HFFc6 (cell line): Measurements from ENCODE around the gene CHST13. TPM values are rescaled to one million over a fixed set of nuclear protein-coding genes. Genes with fewer than 3 reads are reported as not detected.

Source experiments
- DNase-seq: peaks from one replicate; pipeline ENCODE4 v3.0.0-alpha.2; 2018
- H3K27ac Mint-ChIP-seq: 2 replicates; pipeline ENCODE4 v1.8.0; 2020; ENCODE audit warnings: mild to moderate bottlenecking, mixed read lengths
- H3K27me3 Mint-ChIP-seq: 2 replicates; pipeline ENCODE4 v1.8.0; 2021; ENCODE audit warnings: mild to moderate bottlenecking, moderate library complexity, mixed read lengths; ENCODE audit not compliant: insufficient read depth
- H3K36me3 Mint-ChIP-seq: 2 replicates; pipeline ENCODE4 v1.8.0; 2021; ENCODE audit warnings: low read depth, mixed read lengths
- H3K4me1 Mint-ChIP-seq: 2 replicates; pipeline ENCODE4 v1.8.0; 2020; ENCODE audit warnings: low read depth, mixed read lengths
- H3K4me3 Mint-ChIP-seq: 2 replicates; pipeline ENCODE4 v1.8.0; 2020; ENCODE audit warnings: mild to moderate bottlenecking, moderate library complexity, mixed read lengths
- H3K9me3 Mint-ChIP-seq: 2 replicates; pipeline ENCODE4 v1.8.0; 2020; ENCODE audit warnings: mild to moderate bottlenecking, mixed read lengths
- CTCF ChIP-seq: fragments of 200-600 bp; sonication (generic); IDR thresholded peaks from 2 replicates; pipeline ENCODE4 v1.5.0; 2021; ENCODE audit warnings: antibody characterized with exemption, mild to moderate bottlenecking
- total RNA-seq, 6 experiments: library from RNA; stranded (reverse); fragmentation: NEBNext Ultra II Directional; extraction: Animal tissue kit (Norgen Biotek cat#: 25700); gene quantifications; 2 replicates in 1 of 6; 3 replicates in 5 of 6; pipeline ENCODE4 v1.2.3, GENCODE V29; 2021

The CHST13 gene
- total RNA-seq, 6 experiments from 2014 or later: not detected

GRCh38 chr3:126477061-126477380 is 46.9 kb upstream of the CHST13 start:
- H3K9me3 Mint-ChIP-seq: no peaks in the 10 kb centered on the region
- peaks cover 4% of the 10 kb centered on the region for H3K27me3 Mint-ChIP-seq
- H3K36me3 Mint-ChIP-seq: peaks cover 13% of the 10 kb centered on the region
- DNase-seq: no peak
- H3K4me1 Mint-ChIP-seq: peaks cover 38% of the 10 kb centered on the region
- peak overlapping the region; percentile 60 for H3K4me3 Mint-ChIP-seq
- peak overlapping the region; percentile 22; the same call in 1 of the 2 replicates for H3K27ac Mint-ChIP-seq
- TF ChIP-seq CTCF: no peak

- Mint-ChIP-seq H3K27ac (no peak overlapping the region), H3K36me3 (peaks cover 4% of the 10 kb centered on the region), H3K4me3 (no peak overlapping the region), H3K4me1 (peaks cover 21% of the 10 kb centered on the region), H3K27me3 (peaks cover 7% of the 10 kb centered on the region), H3K9me3 (no peaks in the 10 kb centered on the region)
- no peak for TF ChIP-seq CTCF
- no peak for DNase-seq
Observed at GRCh38 chr3:126478581-126479310, 45.2 kb upstream of the CHST13 start.

DNA sequence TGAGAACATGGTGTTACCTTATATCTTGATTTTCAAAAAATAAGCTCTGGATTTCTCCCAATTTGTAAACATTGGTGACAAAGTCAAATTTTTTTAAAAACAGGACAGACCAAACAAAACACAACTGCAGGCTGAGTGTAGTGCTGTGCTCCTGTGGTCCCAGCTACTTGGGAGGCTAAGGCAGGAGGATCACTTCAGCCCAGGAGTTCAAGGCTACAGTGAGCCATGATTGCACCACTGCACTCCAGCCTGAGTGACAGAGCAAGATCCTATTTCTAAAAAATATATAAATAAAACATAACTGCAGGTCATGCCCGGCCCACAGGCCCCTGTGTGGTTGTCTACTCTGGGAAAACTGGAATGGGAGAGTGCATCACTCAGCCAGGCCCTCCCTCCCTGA is 44.3 kb upstream of the CHST13 start:
- H3K4me1 Mint-ChIP-seq: peaks cover 12% of the 10 kb centered on the region
- H3K27me3 Mint-ChIP-seq: peaks cover 13% of the 10 kb centered on the region
- H3K27ac Mint-ChIP-seq: no peak overlapping the region
- H3K9me3 Mint-ChIP-seq: no peaks in the 10 kb centered on the region
- no peak for TF ChIP-seq CTCF
- peaks cover 1% of the 10 kb centered on the region for H3K36me3 Mint-ChIP-seq
- H3K4me3 Mint-ChIP-seq: no peak overlapping the region
- no peak for DNase-seq

GRCh38 chr3:126480206-126480605 is 43.7 kb upstream of the CHST13 start:
- TF ChIP-seq CTCF: no peak
- no peaks in the 10 kb centered on the region for H3K36me3 Mint-ChIP-seq
- peaks cover 11% of the 10 kb centered on the region for H3K4me1 Mint-ChIP-seq
- no peak overlapping the region for H3K27ac Mint-ChIP-seq
- H3K27me3 Mint-ChIP-seq: peaks cover 18% of the 10 kb centered on the region
- no peak for DNase-seq
- H3K4me3 Mint-ChIP-seq: no peak overlapping the region
- H3K9me3 Mint-ChIP-seq: no peaks in the 10 kb centered on the region

DNA sequence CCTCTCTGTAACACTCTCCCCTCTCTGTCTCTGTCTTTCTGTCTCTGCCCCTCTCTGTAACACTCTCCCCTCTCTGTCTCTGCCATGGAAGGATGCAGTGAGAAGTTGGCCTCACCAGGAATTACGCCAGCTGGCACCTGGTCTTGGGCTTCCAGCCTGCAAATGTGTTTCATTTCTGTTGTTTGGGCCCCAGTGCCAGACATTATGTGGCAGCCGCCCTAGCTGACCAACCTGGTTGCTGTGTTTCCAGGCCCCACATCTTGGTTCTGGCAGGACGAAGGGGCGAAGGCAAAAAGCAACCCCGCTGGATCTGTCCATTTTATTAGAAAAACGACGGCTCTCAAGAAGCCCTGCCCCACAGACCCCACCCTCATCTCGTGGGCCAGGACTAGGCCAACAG is 43.1 kb upstream of the CHST13 start:
- H3K27ac Mint-ChIP-seq: no peak overlapping the region
- H3K9me3 Mint-ChIP-seq: no peaks in the 10 kb centered on the region
- H3K4me3 Mint-ChIP-seq: no peak overlapping the region
- peaks cover 11% of the 10 kb centered on the region for H3K4me1 Mint-ChIP-seq
- DNase-seq: no peak
- peaks cover 18% of the 10 kb centered on the region for H3K27me3 Mint-ChIP-seq
- no peak for TF ChIP-seq CTCF
- no peaks in the 10 kb centered on the region for H3K36me3 Mint-ChIP-seq
